Activated CD4-positive, alpha-beta T cell treated with anti-CD3 and anti-CD28 coated beads for 36 hours (primary cell): Measurements from ENCODE around the gene TMIGD1. TPM values are rescaled to one million over a fixed set of nuclear protein-coding genes. Genes with fewer than 3 reads are reported as not detected.

ENCODE experiments used
- ATAC-seq: fragments of 200-7000 bp; cut with Tn5 transposase; one replicate; pipeline ENCODE4 v1.10.0; 2021; ENCODE audit warnings: mild to moderate bottlenecking, moderate library complexity
- CTCF ChIA-PET: fragments of 350-600 bp; sonication (Branson Sonifier 250); formaldehyde crosslinking; loops from one replicate; lab custom pipeline; 2021; ENCODE audit warnings: antibody characterized with exemption; lab: Charles Lee
- POLR2A ChIA-PET: fragments of 350-600 bp; sonication (Branson Sonifier 250); formaldehyde crosslinking; loops from one replicate; lab custom pipeline; 2021; ENCODE audit warnings: antibody characterized with exemption, inconsistent platforms; lab: Charles Lee
- DNase-seq: peaks from one replicate; pipeline ENCODE4 v3.0.0-alpha.2; 2020
- H3K27ac Mint-ChIP-seq: one replicate; pipeline ENCODE4 v1.8.0; 2021; ENCODE audit warnings: mixed read lengths
- H3K27me3 Mint-ChIP-seq: one replicate; pipeline ENCODE4 v1.8.0; 2021; ENCODE audit warnings: mixed read lengths
- H3K36me3 Mint-ChIP-seq: one replicate; pipeline ENCODE4 v1.8.0; 2021; ENCODE audit warnings: low read depth, mixed read lengths
- H3K4me1 Mint-ChIP-seq: one replicate; pipeline ENCODE4 v1.8.0; 2021; ENCODE audit warnings: mixed read lengths
- H3K4me3 Mint-ChIP-seq: one replicate; pipeline ENCODE4 v1.8.0; 2021; ENCODE audit warnings: mild to moderate bottlenecking, moderate library complexity, mixed read lengths
- H3K9me3 Mint-ChIP-seq: one replicate; pipeline ENCODE4 v1.8.0; 2021; ENCODE audit warnings: low read depth, mixed read lengths
- intact Hi-C, 2 experiments: fragments of 100-400 bp; cut with DNase I in 1 of 2; cut with micrococcal nuclease in 1 of 2; formaldehyde crosslinking; loops; one replicate each; pipeline versions ENCODE4 v1.14.2 to v1.15.1; 2022 to 2024; cut with DNase I, micrococcal nuclease
- total RNA-seq, 2 experiments: library from RNA; stranded (reverse); gene quantifications; one replicate each; pipeline ENCODE4 v1.2.3, GENCODE V29; 2021

The TMIGD1 gene
- total RNA-seq, 2 experiments from 2014 or later, result not detected

GRCh38 chr17:30310562-30310961, 23.3 kb downstream of the TMIGD1 start:
- intact Hi-C loops, result no loop called here
- Mint-ChIP-seq H3K27ac (no peak overlapping the region), H3K9me3 (no peaks in the 10 kb centered on the region), H3K4me3 (no peak overlapping the region), H3K27me3 (peaks cover 2% of the 10 kb centered on the region), H3K36me3 (no peaks in the 10 kb centered on the region), H3K4me1 (peaks cover 6% of the 10 kb centered on the region)
- POLR2A ChIA-PET, result no interaction called here
- CTCF ChIA-PET, result no interaction called here
- DNase-seq (no peak), ATAC-seq (no peak)

GRCh38 chr17:30309591-30309990, 24.3 kb downstream of the TMIGD1 start:
- no peaks in the 10 kb centered on the region for H3K4me1 Mint-ChIP-seq
- H3K27me3 Mint-ChIP-seq, result peaks cover 2% of the 10 kb centered on the region
- no peak overlapping the region for H3K27ac Mint-ChIP-seq
- ATAC-seq, result no peak
- no peak overlapping the region for H3K4me3 Mint-ChIP-seq
- ChIA-PET POLR2A (no interaction called here), CTCF (interaction anchor here (1.2 kb wide), 1 partner anchor 27 kb away, joined by 3 read pairs; no protein-coding TSS in a partner anchor)
- no peaks in the 10 kb centered on the region for H3K36me3 Mint-ChIP-seq
- intact Hi-C loops, result no loop called here
- no peaks in the 10 kb centered on the region for H3K9me3 Mint-ChIP-seq
- DNase-seq, result no peak

GRCh38 chr17:30308406-30308805, 25.5 kb downstream of the TMIGD1 start:
- CTCF ChIA-PET, result interaction anchor here (0.5 to 1.3 kb wide), 5 partner anchors 28 to 479 kb away, joined by 3 to 7 read pairs (median 4); no protein-coding TSS in a partner anchor
- Mint-ChIP-seq H3K36me3 (no peaks in the 10 kb centered on the region), H3K9me3 (no peaks in the 10 kb centered on the region), H3K27me3 (no peaks in the 10 kb centered on the region), H3K27ac (no peak overlapping the region), H3K4me1 (no peaks in the 10 kb centered on the region), H3K4me3 (no peak overlapping the region)
- DNase-seq (no peak), ATAC-seq (no peak)
- POLR2A ChIA-PET, result interaction anchor here (0.7 kb wide), 1 partner anchor 627 kb away, joined by 5 read pairs; no protein-coding TSS in a partner anchor
- intact Hi-C loops, result no loop called here

GRCh38 chr17:30304778-30305177, 29.1 kb downstream of the TMIGD1 start:
- peaks cover 2% of the 10 kb centered on the region for H3K9me3 Mint-ChIP-seq
- no peaks in the 10 kb centered on the region for H3K36me3 Mint-ChIP-seq
- ChIA-PET CTCF (interaction anchor here (0.8 to 0.9 kb wide), 2 partner anchors 21 to 200 kb away, joined by 4 to 5 read pairs; no protein-coding TSS in a partner anchor), POLR2A (interaction anchor here (0.6 kb wide), 1 partner anchor 268 kb away, joined by 3 read pairs; no protein-coding TSS in a partner anchor)
- intact Hi-C loops, result no loop called here
- ATAC-seq (no peak), DNase-seq (no peak)
- H3K27me3 Mint-ChIP-seq, result no peaks in the 10 kb centered on the region
- H3K27ac Mint-ChIP-seq, result no peak overlapping the region
- peaks cover 4% of the 10 kb centered on the region for H3K4me1 Mint-ChIP-seq
- no peak overlapping the region for H3K4me3 Mint-ChIP-seq

GRCh38 chr17:30302241-30302640, 31.6 kb downstream of the TMIGD1 start:
- POLR2A ChIA-PET, result no interaction called here
- DNase-seq (no peak), ATAC-seq (no peak)
- intact Hi-C loops, result no loop called here
- no peak overlapping the region for H3K4me3 Mint-ChIP-seq
- H3K27ac Mint-ChIP-seq, result no peak overlapping the region
- CTCF ChIA-PET, result interaction anchor here (0.7 to 0.9 kb wide), 2 partner anchors 34 to 175 kb away, joined by 3 read pairs; partner anchors contain the start of gene GOSR1
- H3K36me3 Mint-ChIP-seq, result no peaks in the 10 kb centered on the region
- no peaks in the 10 kb centered on the region for H3K27me3 Mint-ChIP-seq
- H3K4me1 Mint-ChIP-seq, result peaks cover 4% of the 10 kb centered on the region
- peaks cover 2% of the 10 kb centered on the region for H3K9me3 Mint-ChIP-seq

- H3K9me3 Mint-ChIP-seq, result peaks cover 2% of the 10 kb centered on the region
- no peak for ATAC-seq
- ChIA-PET CTCF (no interaction called here), POLR2A (no interaction called here)
- intact Hi-C loops, result no loop called here
- no peak overlapping the region for H3K4me3 Mint-ChIP-seq
- no peaks in the 10 kb centered on the region for H3K36me3 Mint-ChIP-seq
- no peak overlapping the region for H3K27ac Mint-ChIP-seq
- DNase-seq, result no peak
- H3K4me1 Mint-ChIP-seq, result peaks cover 4% of the 10 kb centered on the region
- no peaks in the 10 kb centered on the region for H3K27me3 Mint-ChIP-seq
These were observed 33.0 kb downstream of the TMIGD1 start for GRCh38 chr17:30300818-30301217.

GRCh38 chr17:30299000-30299399, 34.9 kb downstream of the TMIGD1 start:
- POLR2A ChIA-PET, result no interaction called here
- Mint-ChIP-seq H3K36me3 (no peaks in the 10 kb centered on the region), H3K27ac (no peak overlapping the region)

GRCh38 chr17:30297715-30298114, 36.1 kb downstream of the TMIGD1 start:
- no peak overlapping the region for H3K4me3 Mint-ChIP-seq
- H3K36me3 Mint-ChIP-seq, result no peaks in the 10 kb centered on the region
- H3K4me1 Mint-ChIP-seq, result peaks cover 4% of the 10 kb centered on the region
- H3K27me3 Mint-ChIP-seq, result no peaks in the 10 kb centered on the region
- ChIA-PET POLR2A (no interaction called here), CTCF (no interaction called here)
- ATAC-seq (no peak), DNase-seq (no peak)
- intact Hi-C loops, result no loop called here
- H3K27ac Mint-ChIP-seq, result no peak overlapping the region
- peaks cover 2% of the 10 kb centered on the region for H3K9me3 Mint-ChIP-seq

More at GRCh38 chr17:30299000-30299399, 34.9 kb downstream of the TMIGD1 start:
- no peak overlapping the region for H3K4me3 Mint-ChIP-seq
- ATAC-seq (no peak), DNase-seq (no peak)
- intact Hi-C loops, result no loop called here
- peaks cover 2% of the 10 kb centered on the region for H3K9me3 Mint-ChIP-seq
- CTCF ChIA-PET, result interaction anchor here (1.0 kb wide), 1 partner anchor 35 kb away, joined by 3 read pairs; the partner anchor contains the start of gene TMIGD1
- peaks cover 4% of the 10 kb centered on the region for H3K4me1 Mint-ChIP-seq
- H3K27me3 Mint-ChIP-seq, result no peaks in the 10 kb centered on the region

- Mint-ChIP-seq H3K4me1 (peaks cover 4% of the 10 kb centered on the region), H3K27me3 (no peaks in the 10 kb centered on the region), H3K9me3 (peaks cover 2% of the 10 kb centered on the region), H3K36me3 (no peaks in the 10 kb centered on the region), H3K27ac (no peak overlapping the region), H3K4me3 (no peak overlapping the region)
- ATAC-seq, result no peak
- DNase-seq, result no peak
- intact Hi-C loops, result no loop called here
- ChIA-PET POLR2A (no interaction called here), CTCF (interaction anchor here (0.8 to 1.5 kb wide), 2 partner anchors 17 to 40 kb away, joined by 3 to 6 read pairs; no protein-coding TSS in a partner anchor)
These were observed 37.3 kb downstream of the TMIGD1 start for GRCh38 chr17:30296499-30297080.

GRCh38 chr17:30292286-30292858, 41.5 kb downstream of the TMIGD1 start:
- peaks cover 14% of the 10 kb centered on the region for H3K36me3 Mint-ChIP-seq
- H3K9me3 Mint-ChIP-seq, result no peaks in the 10 kb centered on the region
- ATAC-seq, result peak; percentile 14
- DNase-seq, result no peak
- intact Hi-C loops, result loop anchor here (1.0 to 5.0 kb wide), 7 partner anchors 30 to 540 kb away; partner anchors contain the start of genes ATAD5 (in 1 of the 2), CPD (in 1 of the 2) and NSRP1 (in 1 of the 2)
- peaks cover 13% of the 10 kb centered on the region for H3K4me1 Mint-ChIP-seq
- peak overlapping the region; percentile 37 for H3K4me3 Mint-ChIP-seq
- H3K27me3 Mint-ChIP-seq, result no peaks in the 10 kb centered on the region
- POLR2A ChIA-PET, result interaction anchor here (0.8 to 1.6 kb wide), 3 partner anchors 36 to 89 kb away, joined by 3 to 9 read pairs (median 5); no protein-coding TSS in a partner anchor
- CTCF ChIA-PET, result interaction anchor here (0.5 to 3.1 kb wide), 7 partner anchors 31 to 207 kb away, joined by 3 to 27 read pairs (median 4); partner anchors contain the start of gene TMIGD1
- peak overlapping the region; percentile 14 for H3K27ac Mint-ChIP-seq

- no peaks in the 10 kb centered on the region for H3K9me3 Mint-ChIP-seq
- H3K4me3 Mint-ChIP-seq, result peak within 1 kb of the TSS; percentile 91
- ATAC-seq (peak; percentile 82), DNase-seq (peak; percentile 90)
- ChIA-PET CTCF (interaction anchor here (0.6 to 3.1 kb wide), 11 partner anchors 24 to 206 kb away, joined by 3 to 27 read pairs (median 4); partner anchors contain the start of gene TMIGD1), POLR2A (interaction anchor here (0.6 to 1.6 kb wide), 5 partner anchors 37 to 89 kb away, joined by 3 to 9 read pairs (median 3); no protein-coding TSS in a partner anchor)
- peak within 1 kb of the TSS; percentile 94 for H3K27ac Mint-ChIP-seq
- H3K27me3 Mint-ChIP-seq, result no peaks in the 10 kb centered on the region
- H3K4me1 Mint-ChIP-seq, result peaks cover 13% of the 10 kb centered on the region
- H3K36me3 Mint-ChIP-seq, result peaks cover 21% of the 10 kb centered on the region
- intact Hi-C loops, result loop anchor here (1.0 to 5.0 kb wide), 10 partner anchors 31 to 541 kb away; partner anchors contain the start of genes ATAD5 (in 1 of the 2), CPD (in 1 of the 2), GOSR1 (in 1 of the 2) and NSRP1 (in 1 of the 2)
These were observed 42.1 kb downstream of the TMIGD1 start, which contains the start of gene BLMH for GRCh38 chr17:30291543-30292285. BLMH (minus strand) TSS chr17:30291944; CDS start chr17:30291819, 125 bp downstream.
